Uterus (tissue), 2 donors: ENCODE measurements around the gene UCK2.

ENCODE experiments used
- CTCF ChIP-seq, 4 experiments: fragments of 200-600 bp in 2 of 4; fragments of 450-650 bp in 2 of 4; sonication (generic) in 2 of 4; IDR thresholded peaks; one replicate each; pipeline ENCODE4 v1.5.1; 2016 to 2019; ENCODE audit warnings: antibody characterized with exemption in 4 of 4, mild to moderate bottlenecking in 2 of 4, moderate library complexity in 1 of 4
- POLR2A ChIP-seq, 2 donors: fragments of 450-650 bp; IDR thresholded peaks; one replicate each; pipeline ENCODE4 v1.6.1; 2016; ENCODE audit warnings: antibody characterized with exemption in 2 of 2, mild to moderate bottlenecking in 1 of 2, moderate library complexity in 1 of 2

GRCh38 chr1:165912638-165913037 is 85.2 kb downstream of the UCK2 start:
- no peak for TF ChIP-seq CTCF (IDR thresholded peaks at IDR 0.05)
- no peak for TF ChIP-seq POLR2A (IDR thresholded peaks at IDR 0.05)
